GM23338 (cell line): ENCODE data around the gene GRID2. TPM values are rescaled to one million over a fixed set of nuclear protein-coding genes. Genes with fewer than 3 reads are reported as not detected.
A peak's percentile ranks its signal among the peaks of the same experiment; 100 is the strongest.

Source experiments
- ATAC-seq: fragments of 200-7000 bp; cut with Tn5 transposase; 3 replicates; pipeline ENCODE4 v1.9.1; 2020
- DNase-seq: peaks from one replicate; pipeline ENCODE4 v3.0.0-alpha.2; 2015; ENCODE audit warnings: low spot score
- H2AFZ ChIP-seq: fragments of 200-600 bp; sonication (generic); 2 replicates; pipeline ENCODE4 v1.8.0; 2016; ENCODE audit warnings: antibody characterized with exemption, mild to moderate bottlenecking, moderate library complexity
- H3F3A ChIP-seq: fragments of 200-600 bp; sonication (generic); replicated peaks from 2 replicates; pipeline ENCODE4 v1.8.0; 2017; ENCODE audit warnings: antibody characterized with exemption, mixed run types, low read depth
- H3K27ac ChIP-seq: fragments of 200-600 bp; sonication (generic); 2 replicates; pipeline ENCODE4 v1.6.1; 2016; ENCODE audit warnings: low read depth
- H3K27me3 ChIP-seq: fragments of 200-600 bp; sonication (generic); 2 replicates; pipeline ENCODE4 v1.8.0; 2016; ENCODE audit warnings: mild to moderate bottlenecking, mixed run types, moderate library complexity; ENCODE audit not compliant: insufficient read depth
- H3K36me3 ChIP-seq: fragments of 200-600 bp; sonication (generic); 2 replicates; pipeline ENCODE4 v1.8.0; 2016; ENCODE audit warnings: mild to moderate bottlenecking; ENCODE audit not compliant: insufficient read depth
- H3K4me1 ChIP-seq: fragments of 200-600 bp; sonication (generic); 2 replicates; pipeline ENCODE4 v1.8.0; 2016; ENCODE audit warnings: mild to moderate bottlenecking, moderate library complexity; ENCODE audit not compliant: insufficient read depth
- H3K4me2 ChIP-seq: fragments of 200-600 bp; sonication (generic); 2 replicates; pipeline ENCODE4 v1.7.1; 2017; ENCODE audit warnings: mixed run types
- H3K4me3 ChIP-seq: fragments of 200-600 bp; sonication (generic); 2 replicates; pipeline ENCODE4 v1.6.1; 2016; ENCODE audit warnings: mixed run types
- H3K79me2 ChIP-seq: fragments of 200-600 bp; sonication (generic); replicated peaks from 2 replicates; pipeline ENCODE4 v1.8.0; 2017; ENCODE audit warnings: mild to moderate bottlenecking; ENCODE audit not compliant: insufficient read depth
- H3K9me2 ChIP-seq: fragments of 200-600 bp; sonication (generic); 2 replicates; pipeline ENCODE4 v1.8.0; 2017; ENCODE audit not compliant: insufficient read depth
- H4K20me1 ChIP-seq: fragments of 200-600 bp; sonication (generic); replicated peaks from 2 replicates; pipeline ENCODE4 v1.8.0; 2017; ENCODE audit warnings: mild to moderate bottlenecking; ENCODE audit not compliant: insufficient read depth
- H3K27ac Mint-ChIP-seq: 2 replicates; pipeline ENCODE4 v1.8.0; 2020; ENCODE audit warnings: inconsistent platforms, mild to moderate bottlenecking, moderate library complexity, mixed read lengths
- H3K27me3 Mint-ChIP-seq: 3 replicates; pipeline ENCODE4 v1.8.0; 2022; ENCODE audit warnings: low read depth, mild to moderate bottlenecking, moderate library complexity, mixed read lengths, inconsistent platforms; ENCODE audit not compliant: insufficient read depth, poor library complexity
- H3K36me3 Mint-ChIP-seq: 3 replicates; pipeline ENCODE4 v1.8.0; 2021; ENCODE audit warnings: low read depth, mild to moderate bottlenecking, inconsistent platforms, moderate library complexity, mixed read lengths
- H3K4me1 Mint-ChIP-seq: 3 replicates; pipeline ENCODE4 v1.8.0; 2020; ENCODE audit warnings: mild to moderate bottlenecking, inconsistent platforms, mixed read lengths
- H3K4me3 Mint-ChIP-seq: 3 replicates; pipeline ENCODE4 v1.8.0; 2021; ENCODE audit warnings: moderate library complexity, mild to moderate bottlenecking, inconsistent platforms, mixed read lengths
- H3K9me3 Mint-ChIP-seq: 3 replicates; pipeline ENCODE4 v1.8.0; 2020; ENCODE audit warnings: moderate library complexity, mild to moderate bottlenecking, inconsistent platforms, mixed read lengths
- CREB1 ChIP-seq: fragments of 250-450 bp; sonication (Bioruptor Pico); IDR thresholded peaks from 2 replicates; pipeline ENCODE4 v1.5.0; 2020; ENCODE audit warnings: low read depth, mild to moderate bottlenecking, moderate library complexity
- EZH2 ChIP-seq: fragments of 200-600 bp; sonication (generic); IDR thresholded peaks from one replicate; pipeline ENCODE4 v1.8.0; 2017; ENCODE audit warnings: antibody characterized with exemption, mild to moderate bottlenecking, low read depth; ENCODE audit not compliant: unreplicated experiment
- JUNB ChIP-seq: IDR thresholded peaks from one replicate; pipeline ENCODE4 v1.6.1; 2016; ENCODE audit warnings: antibody characterized with exemption; ENCODE audit not compliant: unreplicated experiment
- ZNF114 ChIP-seq: fragments of 250-450 bp; sonication (Bioruptor Pico); IDR thresholded peaks from 2 replicates; pipeline ENCODE4 v1.5.0; 2020; ENCODE audit warnings: mild to moderate bottlenecking, moderate library complexity
- polyA plus RNA-seq: library from polyadenylated mRNA; unstranded; fragments of >200 nt; fragmentation: Nextera tagmentation; extraction: Ambion mirVana; gene quantifications from 2 replicates; pipeline ENCODE4 v1.2.1, GENCODE V29; 2016
- total RNA-seq: library from RNA; depleted of rRNA; stranded (reverse); fragments of >200 nt; shearing (Covaris generic); gene quantifications from 2 replicates; pipeline ENCODE4 v1.2.3, GENCODE V29; 2014
- TF ChIP-seq, protein P1 (sequence below): IDR thresholded peaks from one replicate; pipeline ENCODE4 v1.6.1; 2018; ENCODE audit warnings: antibody characterized with exemption; ENCODE audit not compliant: unreplicated experiment
- TF ChIP-seq, protein P2 (sequence below), 2 experiments: fragments of 200-600 bp in 1 of 2; sonication (generic) in 1 of 2; conservative IDR thresholded peaks; 2 replicates each; pipeline versions ENCODE4 v1.5.1 to v1.6.1; 2016 to 2017; ENCODE audit warnings: antibody characterized with exemption in 2 of 2, low read depth in 2 of 2, mild to moderate bottlenecking in 2 of 2, moderate library complexity in 1 of 2

The GRID2 gene
- total and polyA plus RNA-seq, 2 experiments from 2014 or later, result 19.9 to 65.4 TPM

DNA sequence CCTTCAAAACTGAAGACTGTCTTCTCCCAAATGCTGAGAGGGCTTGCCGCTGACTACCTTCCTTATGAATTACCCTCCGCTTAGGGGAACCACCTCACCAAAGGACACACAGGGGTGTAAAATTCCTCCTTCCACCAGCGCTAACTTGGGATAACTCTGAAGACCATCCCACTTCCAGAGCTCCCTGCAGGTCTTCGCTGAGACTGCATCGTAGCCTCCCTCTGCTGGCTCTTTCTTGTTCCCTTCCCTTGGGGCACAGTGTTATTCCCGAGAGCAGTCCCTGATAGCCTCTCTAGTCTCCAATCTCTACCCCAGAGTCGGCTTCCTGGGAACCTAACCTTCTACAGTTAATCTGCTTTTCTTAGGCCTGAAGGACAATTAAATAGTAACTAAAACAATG lies 799.3 kb downstream of the GRID2 start:
- DNase-seq (peak; percentile 71), ATAC-seq (peak; percentile 93)
- peaks cover 3% of the 10 kb centered on the region; the same call in 2 of the 3 replicates for H3K4me1 Mint-ChIP-seq
- peaks cover 23% of the 10 kb centered on the region for H3K9me3 Mint-ChIP-seq
- H3K4me3 ChIP-seq, result no peak overlapping the region
- H3K27ac ChIP-seq, result no peak overlapping the region
- H3K9me2 ChIP-seq, result no peaks in the 10 kb centered on the region
- H3K27ac Mint-ChIP-seq, result no peak overlapping the region
- H3K4me1 ChIP-seq, result no peaks in the 10 kb centered on the region; the same call in 1 of the 2 replicates
- H3K27me3 Mint-ChIP-seq, result peaks cover 5% of the 10 kb centered on the region
- H3K79me2 ChIP-seq, result no peaks in the 10 kb centered on the region; the same call in 1 of the 2 replicates
- no peak overlapping the region for H3K4me2 ChIP-seq
- H3K36me3 Mint-ChIP-seq, result peaks cover 34% of the 10 kb centered on the region
- no peak overlapping the region for H2AFZ ChIP-seq
- no peaks in the 10 kb centered on the region for H3F3A ChIP-seq
- TF ChIP-seq, protein P1, sequence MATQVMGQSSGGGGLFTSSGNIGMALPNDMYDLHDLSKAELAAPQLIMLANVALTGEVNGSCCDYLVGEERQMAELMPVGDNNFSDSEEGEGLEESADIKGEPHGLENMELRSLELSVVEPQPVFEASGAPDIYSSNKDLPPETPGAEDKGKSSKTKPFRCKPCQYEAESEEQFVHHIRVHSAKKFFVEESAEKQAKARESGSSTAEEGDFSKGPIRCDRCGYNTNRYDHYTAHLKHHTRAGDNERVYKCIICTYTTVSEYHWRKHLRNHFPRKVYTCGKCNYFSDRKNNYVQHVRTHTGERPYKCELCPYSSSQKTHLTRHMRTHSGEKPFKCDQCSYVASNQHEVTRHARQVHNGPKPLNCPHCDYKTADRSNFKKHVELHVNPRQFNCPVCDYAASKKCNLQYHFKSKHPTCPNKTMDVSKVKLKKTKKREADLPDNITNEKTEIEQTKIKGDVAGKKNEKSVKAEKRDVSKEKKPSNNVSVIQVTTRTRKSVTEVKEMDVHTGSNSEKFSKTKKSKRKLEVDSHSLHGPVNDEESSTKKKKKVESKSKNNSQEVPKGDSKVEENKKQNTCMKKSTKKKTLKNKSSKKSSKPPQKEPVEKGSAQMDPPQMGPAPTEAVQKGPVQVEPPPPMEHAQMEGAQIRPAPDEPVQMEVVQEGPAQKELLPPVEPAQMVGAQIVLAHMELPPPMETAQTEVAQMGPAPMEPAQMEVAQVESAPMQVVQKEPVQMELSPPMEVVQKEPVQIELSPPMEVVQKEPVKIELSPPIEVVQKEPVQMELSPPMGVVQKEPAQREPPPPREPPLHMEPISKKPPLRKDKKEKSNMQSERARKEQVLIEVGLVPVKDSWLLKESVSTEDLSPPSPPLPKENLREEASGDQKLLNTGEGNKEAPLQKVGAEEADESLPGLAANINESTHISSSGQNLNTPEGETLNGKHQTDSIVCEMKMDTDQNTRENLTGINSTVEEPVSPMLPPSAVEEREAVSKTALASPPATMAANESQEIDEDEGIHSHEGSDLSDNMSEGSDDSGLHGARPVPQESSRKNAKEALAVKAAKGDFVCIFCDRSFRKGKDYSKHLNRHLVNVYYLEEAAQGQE, result no peak
- no peak for TF ChIP-seq EZH2
- no peak for TF ChIP-seq JUNB
- TF ChIP-seq ZNF114 (CRISPR knock-in tag), result no peak
- TF ChIP-seq, protein P2, sequence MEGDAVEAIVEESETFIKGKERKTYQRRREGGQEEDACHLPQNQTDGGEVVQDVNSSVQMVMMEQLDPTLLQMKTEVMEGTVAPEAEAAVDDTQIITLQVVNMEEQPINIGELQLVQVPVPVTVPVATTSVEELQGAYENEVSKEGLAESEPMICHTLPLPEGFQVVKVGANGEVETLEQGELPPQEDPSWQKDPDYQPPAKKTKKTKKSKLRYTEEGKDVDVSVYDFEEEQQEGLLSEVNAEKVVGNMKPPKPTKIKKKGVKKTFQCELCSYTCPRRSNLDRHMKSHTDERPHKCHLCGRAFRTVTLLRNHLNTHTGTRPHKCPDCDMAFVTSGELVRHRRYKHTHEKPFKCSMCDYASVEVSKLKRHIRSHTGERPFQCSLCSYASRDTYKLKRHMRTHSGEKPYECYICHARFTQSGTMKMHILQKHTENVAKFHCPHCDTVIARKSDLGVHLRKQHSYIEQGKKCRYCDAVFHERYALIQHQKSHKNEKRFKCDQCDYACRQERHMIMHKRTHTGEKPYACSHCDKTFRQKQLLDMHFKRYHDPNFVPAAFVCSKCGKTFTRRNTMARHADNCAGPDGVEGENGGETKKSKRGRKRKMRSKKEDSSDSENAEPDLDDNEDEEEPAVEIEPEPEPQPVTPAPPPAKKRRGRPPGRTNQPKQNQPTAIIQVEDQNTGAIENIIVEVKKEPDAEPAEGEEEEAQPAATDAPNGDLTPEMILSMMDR (conservative IDR thresholded peaks at IDR 0.05; ENCODE audit: low read depth in 2 of 2), result peak in 1 of 2 experiments; percentile 39; a peak in 2 of 4 replicates
- TF ChIP-seq CREB1, result no peak
- H4K20me1 ChIP-seq, result no peaks in the 10 kb centered on the region
- H3K36me3 ChIP-seq, result no peaks in the 10 kb centered on the region
- H3K27me3 ChIP-seq, result no peaks in the 10 kb centered on the region
- H3K4me3 Mint-ChIP-seq, result no peak overlapping the region

DNA sequence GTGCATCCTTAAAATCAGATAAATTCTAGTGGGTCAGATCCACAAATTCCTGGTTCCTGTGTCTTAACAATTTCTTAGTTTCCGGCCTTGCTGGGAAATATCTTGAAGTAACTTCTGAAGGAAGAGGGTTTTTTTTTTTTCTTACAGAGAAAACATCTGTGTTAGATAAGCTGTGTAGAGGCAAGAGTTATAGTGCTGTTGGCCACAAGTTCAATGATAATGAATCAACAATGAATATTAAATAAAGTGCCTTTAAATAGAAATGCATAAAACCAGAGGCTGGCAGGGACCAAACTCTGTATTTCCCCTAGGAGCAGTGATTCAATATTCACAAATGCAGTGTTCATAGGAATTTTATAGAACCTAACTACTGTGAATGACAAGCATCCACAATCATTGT lies 812.9 kb downstream of the GRID2 start:
- peak overlapping the region; percentile 41; the same call in 1 of the 2 replicates for H3K4me2 ChIP-seq
- H3F3A ChIP-seq, result no peaks in the 10 kb centered on the region
- no peaks in the 10 kb centered on the region for H4K20me1 ChIP-seq
- H3K4me1 ChIP-seq, result peaks cover 31% of the 10 kb centered on the region
- no peak overlapping the region for H2AFZ ChIP-seq
- H3K36me3 ChIP-seq, result no peaks in the 10 kb centered on the region
- Mint-ChIP-seq H3K4me3 (no peak overlapping the region), H3K36me3 (peaks cover 42% of the 10 kb centered on the region), H3K27ac (peak overlapping the region; percentile 86), H3K4me1 (peaks cover 29% of the 10 kb centered on the region), H3K27me3 (peaks cover 1% of the 10 kb centered on the region), H3K9me3 (peaks cover 7% of the 10 kb centered on the region; the same call in 2 of the 3 replicates)
- H3K9me2 ChIP-seq, result no peaks in the 10 kb centered on the region; the same call in 1 of the 2 replicates
- no peak overlapping the region for H3K27ac ChIP-seq
- ATAC-seq, result no peak
- no peaks in the 10 kb centered on the region for H3K27me3 ChIP-seq
- H3K79me2 ChIP-seq, result no peaks in the 10 kb centered on the region
- H3K4me3 ChIP-seq, result no peak overlapping the region
- DNase-seq, result no peak
- TF ChIP-seq, protein P2 (conservative IDR thresholded peaks at IDR 0.05; ENCODE audit: low read depth in 2 of 2), result no peak
- TF ChIP-seq, protein P1, result no peak
